ENCODE measurements around the gene CUBN.

- TF ChIP-seq CTCF (IDR thresholded peaks at IDR 0.05), result no peak
- no peak for TF ChIP-seq POLR2A (IDR thresholded peaks at IDR 0.05)
These were observed 133.1 kb downstream of the CUBN start for GRCh38 chr10:16996530-16996964.
